Measurements from ENCODE around the gene PLCH1. TPM values are rescaled to one million over a fixed set of nuclear protein-coding genes. Genes with fewer than 3 reads are reported as not detected.
A peak's percentile ranks its signal among the peaks of the same experiment; 100 is the strongest.

PLCH1 gene
- total RNA-seq, 1 experiment from 2014 or later = 8.9 TPM

GRCh38 chr3:155412904-155413303, 332.0 kb downstream of the PLCH1 start:
- no peak overlapping the region for H3K27ac Mint-ChIP-seq
- TF ChIP-seq ZNF232 (CRISPR knock-in tag; IDR thresholded peaks at IDR 0.05) = no peak
- ChIA-PET POLR2A (no interaction called here), CTCF (interaction anchor here (0.8 to 1.5 kb wide), 3 partner anchors 8 to 393 kb away, joined by 3 read pairs; partner anchors contain the start of gene C3orf33)
- DNase-seq (ENCODE audit: low spot score) (no peak), ATAC-seq (no peak; the same call in 1 of the 2 replicates)
- H3K36me3 Mint-ChIP-seq = peaks cover 4% of the 10 kb centered on the region
- H3K9me3 Mint-ChIP-seq = peaks cover 14% of the 10 kb centered on the region
- H3K4me1 Mint-ChIP-seq = peaks cover 18% of the 10 kb centered on the region
- H3K4me3 Mint-ChIP-seq = no peak overlapping the region
- H3K27me3 Mint-ChIP-seq (ENCODE audit: low read depth) = no peaks in the 10 kb centered on the region

GRCh38 chr3:155411500-155412223, 333.2 kb downstream of the PLCH1 start:
- DNase-seq (ENCODE audit: low spot score) = no peak
- H3K27me3 Mint-ChIP-seq (ENCODE audit: low read depth) = no peaks in the 10 kb centered on the region
- ATAC-seq = peak; percentile 59
- peaks cover 4% of the 10 kb centered on the region for H3K36me3 Mint-ChIP-seq
- POLR2A ChIA-PET = no interaction called here
- CTCF ChIA-PET = interaction anchor here (1.5 kb wide), 1 partner anchor 10 kb away, joined by 3 read pairs; no protein-coding TSS in a partner anchor
- H3K4me1 Mint-ChIP-seq = peaks cover 16% of the 10 kb centered on the region
- no peak overlapping the region for H3K27ac Mint-ChIP-seq
- TF ChIP-seq ESRRA (CRISPR knock-in tag; IDR thresholded peaks at IDR 0.05; ENCODE audit: borderline replicate concordance) (no peak), MLX (CRISPR knock-in tag; IDR thresholded peaks at IDR 0.05) (no peak)
- no peak overlapping the region for H3K4me3 Mint-ChIP-seq
- H3K9me3 Mint-ChIP-seq = peaks cover 14% of the 10 kb centered on the region

- Mint-ChIP-seq H3K36me3 (peaks cover 4% of the 10 kb centered on the region), H3K9me3 (peaks cover 14% of the 10 kb centered on the region), H3K27me3 (ENCODE audit: low read depth) (no peaks in the 10 kb centered on the region), H3K27ac (no peak overlapping the region), H3K4me1 (peaks cover 16% of the 10 kb centered on the region), H3K4me3 (no peak overlapping the region)
- TF ChIP-seq PREB (CRISPR knock-in tag; IDR thresholded peaks at IDR 0.05; ENCODE audit: borderline replicate concordance) = no peak
- TF ChIP-seq OVOL2 (CRISPR knock-in tag; IDR thresholded peaks at IDR 0.05; ENCODE audit: borderline replicate concordance) = no peak
- TF ChIP-seq ERG (CRISPR knock-in tag; IDR thresholded peaks at IDR 0.05) = no peak
- TF ChIP-seq ZMAT4 (CRISPR knock-in tag; IDR thresholded peaks at IDR 0.05) = no peak
- TF ChIP-seq AR (CRISPR knock-in tag; IDR thresholded peaks at IDR 0.05) = no peak
- no peak for TF ChIP-seq RELA (CRISPR knock-in tag; IDR thresholded peaks at IDR 0.05; ENCODE audit: borderline replicate concordance)
- TF ChIP-seq TP53 (CRISPR knock-in tag; IDR thresholded peaks at IDR 0.05) = no peak
- TF ChIP-seq GRHL2 (CRISPR knock-in tag; IDR thresholded peaks at IDR 0.05; ENCODE audit: insufficient replicate concordance, severe bottlenecking) = no peak
- no peak for TF ChIP-seq ZNF671 (CRISPR knock-in tag; IDR thresholded peaks at IDR 0.05)
- no peak for TF ChIP-seq ZNF263 (CRISPR knock-in tag; IDR thresholded peaks at IDR 0.05; ENCODE audit: low read depth)
- no peak for TF ChIP-seq JUN (CRISPR knock-in tag; IDR thresholded peaks at IDR 0.05)
- TF ChIP-seq ATF3 (CRISPR knock-in tag; conservative IDR thresholded peaks at IDR 0.05) = no peak
- TF ChIP-seq TCF7 (CRISPR knock-in tag; IDR thresholded peaks at IDR 0.05; ENCODE audit: low read depth) = no peak
- DNase-seq (ENCODE audit: low spot score) = no peak
- ChIA-PET CTCF (interaction anchor here (0.9 kb wide), 1 partner anchor 46 kb away, joined by 3 read pairs; no protein-coding TSS in a partner anchor), POLR2A (no interaction called here)
- ATAC-seq = no peak
These were observed 335.5 kb downstream of the PLCH1 start for GRCh38 chr3:155409336-155409735.
